ENCODE measurements around the gene TPCN1. TPM values are rescaled to one million over a fixed set of nuclear protein-coding genes. Genes with fewer than 3 reads are reported as not detected.

Gene TPCN1
- total and polyA plus RNA-seq, 2 of the 13 experiments (the other 11 are each of a cell fraction or from before 2014, with no cell fraction given), result 8.0 to 26.8 TPM

DNA sequence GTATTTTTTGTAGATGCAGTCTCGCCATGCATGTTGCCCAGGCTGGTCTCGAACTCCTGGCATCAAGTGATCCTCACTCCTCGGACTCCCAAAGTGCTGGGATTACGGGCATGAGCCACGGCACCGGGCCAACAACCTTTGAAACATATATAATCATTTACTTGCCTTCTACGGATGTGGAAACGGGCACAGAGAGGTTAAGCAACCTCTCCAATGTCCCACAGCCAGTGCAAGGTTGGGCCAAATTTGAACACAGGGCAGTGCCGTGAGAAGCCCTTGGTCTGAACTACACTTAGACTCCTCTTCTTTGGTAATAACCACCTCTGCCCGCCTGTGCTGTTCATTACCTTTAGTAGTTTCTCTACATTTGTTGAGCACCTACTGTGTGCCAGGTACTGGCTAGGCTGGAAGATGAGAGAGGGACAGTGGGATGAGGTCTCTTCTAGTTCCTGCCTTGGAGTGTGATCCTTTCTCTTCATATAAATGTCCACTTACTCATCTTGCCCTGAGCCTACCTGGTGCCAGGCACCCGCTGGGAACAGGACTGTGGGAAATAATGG is 38.2 kb upstream of the TPCN1 start (continued):
- TF ChIP-seq, protein P1, sequence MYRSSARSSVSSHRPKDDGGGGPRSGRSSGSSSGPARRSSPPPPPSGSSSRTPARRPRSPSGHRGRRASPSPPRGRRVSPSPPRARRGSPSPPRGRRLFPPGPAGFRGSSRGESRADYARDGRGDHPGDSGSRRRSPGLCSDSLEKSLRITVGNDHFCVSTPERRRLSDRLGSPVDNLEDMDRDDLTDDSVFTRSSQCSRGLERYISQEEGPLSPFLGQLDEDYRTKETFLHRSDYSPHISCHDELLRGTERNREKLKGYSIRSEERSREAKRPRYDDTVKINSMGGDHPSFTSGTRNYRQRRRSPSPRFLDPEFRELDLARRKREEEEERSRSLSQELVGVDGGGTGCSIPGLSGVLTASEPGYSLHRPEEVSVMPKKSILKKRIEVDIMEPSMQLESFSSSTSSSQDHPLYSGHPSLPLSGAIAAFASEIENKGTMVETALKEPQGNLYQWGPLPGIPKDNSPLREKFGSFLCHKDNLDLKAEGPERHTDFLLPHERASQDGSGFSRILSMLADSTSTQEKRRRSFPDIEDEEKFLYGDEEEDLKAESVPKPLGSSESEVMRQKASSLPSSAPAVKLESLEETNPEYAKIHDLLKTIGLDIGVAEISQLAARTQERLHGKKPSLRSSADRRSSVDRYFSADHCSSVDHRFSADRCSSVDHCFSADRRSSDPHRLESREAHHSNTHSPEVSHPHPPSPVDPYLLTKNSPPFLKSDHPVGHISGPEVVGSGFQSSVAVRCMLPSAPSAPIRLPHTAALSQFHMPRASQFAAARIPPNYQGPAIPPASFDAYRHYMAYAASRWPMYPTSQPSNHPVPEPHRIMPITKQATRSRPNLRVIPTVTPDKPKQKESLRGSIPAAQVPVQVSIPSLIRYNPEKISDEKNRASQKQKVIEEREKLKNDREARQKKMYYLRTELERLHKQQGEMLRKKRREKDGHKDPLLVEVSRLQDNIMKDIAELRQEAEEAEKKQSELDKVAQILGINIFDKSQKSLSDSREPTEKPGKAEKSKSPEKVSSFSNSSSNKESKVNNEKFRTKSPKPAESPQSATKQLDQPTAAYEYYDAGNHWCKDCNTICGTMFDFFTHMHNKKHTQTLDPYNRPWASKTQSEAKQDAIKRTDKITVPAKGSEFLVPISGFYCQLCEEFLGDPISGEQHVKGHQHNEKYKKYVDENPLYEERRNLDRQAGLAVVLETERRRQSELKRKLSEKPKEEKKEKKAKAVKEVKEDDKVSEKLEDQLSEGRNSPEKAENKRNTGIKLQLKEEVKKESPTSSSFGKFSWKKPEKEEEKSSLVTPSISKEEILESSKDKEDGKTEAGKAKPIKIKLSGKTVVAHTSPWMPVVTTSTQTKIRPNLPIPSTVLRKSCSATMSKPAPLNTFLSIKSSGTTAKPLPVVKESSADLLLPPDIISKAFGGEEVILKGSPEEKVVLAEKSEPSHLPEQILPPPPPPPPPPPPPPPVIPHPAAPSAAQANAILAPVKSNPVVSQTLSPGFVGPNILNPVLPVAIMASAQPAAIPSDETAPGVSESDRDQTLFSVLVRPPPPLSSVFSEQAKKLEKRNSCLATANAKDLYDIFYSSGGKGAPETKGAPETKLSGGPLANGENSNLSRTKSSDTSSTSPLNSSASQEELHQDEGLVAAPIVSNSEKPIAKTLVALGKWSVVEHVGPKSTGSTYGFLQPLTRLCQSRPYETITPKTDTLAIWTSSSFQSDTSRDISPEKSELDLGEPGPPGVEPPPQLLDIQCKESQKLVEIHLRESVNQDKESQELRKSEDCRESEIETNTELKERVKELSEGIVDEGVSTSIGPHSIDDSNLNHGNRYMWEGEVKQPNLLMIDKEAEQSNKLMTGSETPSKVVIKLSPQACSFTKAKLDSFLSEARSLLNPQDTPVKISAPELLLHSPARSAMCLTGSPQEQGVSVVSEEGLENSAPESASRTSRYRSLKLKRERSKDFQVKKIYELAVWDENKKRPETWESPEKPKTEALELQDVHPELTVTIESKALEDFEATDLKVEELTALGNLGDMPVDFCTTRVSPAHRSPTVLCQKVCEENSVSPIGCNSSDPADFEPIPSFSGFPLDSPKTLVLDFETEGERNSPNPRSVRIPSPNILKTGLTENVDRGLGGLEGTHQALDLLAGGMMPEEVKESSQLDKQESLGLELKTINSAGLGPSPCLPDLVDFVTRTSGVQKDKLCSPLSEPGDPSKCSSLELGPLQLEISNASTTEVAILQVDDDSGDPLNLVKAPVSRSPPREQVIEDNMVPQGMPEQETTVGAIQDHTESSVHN (CRISPR knock-in tag; IDR thresholded peaks at IDR 0.05), result no peak
- TF ChIP-seq ZNF768 (CRISPR knock-in tag; IDR thresholded peaks at IDR 0.05) (peak; percentile 91), ZNF264 (CRISPR knock-in tag; IDR thresholded peaks at IDR 0.05) (no peak)
- TF ChIP-seq, protein P2, sequence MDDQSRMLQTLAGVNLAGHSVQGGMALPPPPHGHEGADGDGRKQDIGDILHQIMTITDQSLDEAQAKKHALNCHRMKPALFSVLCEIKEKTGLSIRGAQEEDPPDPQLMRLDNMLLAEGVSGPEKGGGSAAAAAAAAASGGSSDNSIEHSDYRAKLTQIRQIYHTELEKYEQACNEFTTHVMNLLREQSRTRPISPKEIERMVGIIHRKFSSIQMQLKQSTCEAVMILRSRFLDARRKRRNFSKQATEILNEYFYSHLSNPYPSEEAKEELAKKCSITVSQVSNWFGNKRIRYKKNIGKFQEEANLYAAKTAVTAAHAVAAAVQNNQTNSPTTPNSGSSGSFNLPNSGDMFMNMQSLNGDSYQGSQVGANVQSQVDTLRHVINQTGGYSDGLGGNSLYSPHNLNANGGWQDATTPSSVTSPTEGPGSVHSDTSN (CRISPR knock-in tag; IDR thresholded peaks at IDR 0.05; ENCODE audit: borderline replicate concordance), result no peak
- TF ChIP-seq, protein P3, sequence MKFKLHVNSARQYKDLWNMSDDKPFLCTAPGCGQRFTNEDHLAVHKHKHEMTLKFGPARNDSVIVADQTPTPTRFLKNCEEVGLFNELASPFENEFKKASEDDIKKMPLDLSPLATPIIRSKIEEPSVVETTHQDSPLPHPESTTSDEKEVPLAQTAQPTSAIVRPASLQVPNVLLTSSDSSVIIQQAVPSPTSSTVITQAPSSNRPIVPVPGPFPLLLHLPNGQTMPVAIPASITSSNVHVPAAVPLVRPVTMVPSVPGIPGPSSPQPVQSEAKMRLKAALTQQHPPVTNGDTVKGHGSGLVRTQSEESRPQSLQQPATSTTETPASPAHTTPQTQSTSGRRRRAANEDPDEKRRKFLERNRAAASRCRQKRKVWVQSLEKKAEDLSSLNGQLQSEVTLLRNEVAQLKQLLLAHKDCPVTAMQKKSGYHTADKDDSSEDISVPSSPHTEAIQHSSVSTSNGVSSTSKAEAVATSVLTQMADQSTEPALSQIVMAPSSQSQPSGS (CRISPR knock-in tag; IDR thresholded peaks at IDR 0.05), result no peak
